Esophagus squamous epithelium (tissue), 4 donors: ENCODE measurements around the gene SH3BP2.

Source experiments
- POLR2A ChIP-seq, 4 donors: fragments of 450-650 bp; IDR thresholded peaks; one replicate each; pipeline ENCODE4 v1.6.1; 2017; ENCODE audit warnings: antibody characterized with exemption in 4 of 4, mild to moderate bottlenecking in 4 of 4, moderate library complexity in 3 of 4
- TF ChIP-seq, protein P1 (sequence below), 6 experiments: fragments of 450-650 bp in 4 of 6; fragments of 200-600 bp in 2 of 6; sonication (generic) in 2 of 6; IDR thresholded peaks; one replicate each; pipeline ENCODE4 v1.5.1; 2016 to 2019; ENCODE audit warnings: antibody characterized with exemption in 6 of 6, mild to moderate bottlenecking in 4 of 6, moderate library complexity in 4 of 6

DNA sequence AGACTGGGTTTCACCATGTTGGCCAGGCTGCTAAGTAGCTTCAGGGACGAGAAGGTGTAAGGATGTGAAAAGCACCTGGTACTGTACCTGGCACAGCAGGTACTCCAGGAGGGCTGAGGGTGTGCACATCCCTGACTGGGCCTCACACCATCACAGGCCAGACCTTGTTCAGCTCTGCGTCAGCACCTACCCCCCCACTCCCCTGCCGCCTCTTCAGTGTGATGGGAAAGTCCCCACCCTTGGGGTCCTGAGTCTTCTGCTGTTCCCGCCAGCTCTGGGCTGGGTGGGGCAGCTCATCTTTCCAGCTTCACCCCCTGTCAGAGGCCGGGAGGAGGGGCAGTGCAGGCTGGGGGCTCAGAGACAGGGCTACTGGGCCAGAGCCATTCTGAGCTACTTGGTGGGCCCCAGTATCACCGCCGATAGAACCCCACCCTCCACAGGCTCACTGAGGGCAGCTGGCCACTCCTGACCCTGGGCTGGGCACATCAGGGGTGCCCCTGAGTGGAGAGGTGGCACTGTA lies 6.7 kb upstream of the SH3BP2 start:
- TF ChIP-seq, protein P1, sequence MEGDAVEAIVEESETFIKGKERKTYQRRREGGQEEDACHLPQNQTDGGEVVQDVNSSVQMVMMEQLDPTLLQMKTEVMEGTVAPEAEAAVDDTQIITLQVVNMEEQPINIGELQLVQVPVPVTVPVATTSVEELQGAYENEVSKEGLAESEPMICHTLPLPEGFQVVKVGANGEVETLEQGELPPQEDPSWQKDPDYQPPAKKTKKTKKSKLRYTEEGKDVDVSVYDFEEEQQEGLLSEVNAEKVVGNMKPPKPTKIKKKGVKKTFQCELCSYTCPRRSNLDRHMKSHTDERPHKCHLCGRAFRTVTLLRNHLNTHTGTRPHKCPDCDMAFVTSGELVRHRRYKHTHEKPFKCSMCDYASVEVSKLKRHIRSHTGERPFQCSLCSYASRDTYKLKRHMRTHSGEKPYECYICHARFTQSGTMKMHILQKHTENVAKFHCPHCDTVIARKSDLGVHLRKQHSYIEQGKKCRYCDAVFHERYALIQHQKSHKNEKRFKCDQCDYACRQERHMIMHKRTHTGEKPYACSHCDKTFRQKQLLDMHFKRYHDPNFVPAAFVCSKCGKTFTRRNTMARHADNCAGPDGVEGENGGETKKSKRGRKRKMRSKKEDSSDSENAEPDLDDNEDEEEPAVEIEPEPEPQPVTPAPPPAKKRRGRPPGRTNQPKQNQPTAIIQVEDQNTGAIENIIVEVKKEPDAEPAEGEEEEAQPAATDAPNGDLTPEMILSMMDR (IDR thresholded peaks at IDR 0.05): no peak
- TF ChIP-seq POLR2A (IDR thresholded peaks at IDR 0.05): no peak
